Keratinocyte (primary cell): ENCODE data around the gene ANXA11. TPM values are rescaled to one million over a fixed set of nuclear protein-coding genes. Genes with fewer than 3 reads are reported as not detected.

Source experiments
- DNase-seq: peaks from one replicate; pipeline ENCODE4 v3.0.0-alpha.2; 2011; ENCODE audit warnings: low read depth, missing footprints, low spot score
- FAIRE-seq: peaks from 2 replicates; lab custom pipeline; 2011; peaks lifted over from hg19 to GRCh38; lab: Jason Lieb, UNC
- H2AFZ ChIP-seq: 2 replicates; pipeline ENCODE4 v1.6.0; 2012; ENCODE audit warnings: low read length, control low read depth, inconsistent platforms; ENCODE audit not compliant: control insufficient read depth
- H3K27ac ChIP-seq: 2 replicates; pipeline ENCODE4 v1.5.1; 2011; ENCODE audit warnings: low read length; ENCODE audit not compliant: control insufficient read depth, insufficient read depth
- H3K27me3 ChIP-seq: 3 replicates; pipeline ENCODE4 v1.6.0; 2011; ENCODE audit warnings: low read length; ENCODE audit not compliant: control insufficient read depth, insufficient read depth; ENCODE audit errors: extremely low read depth
- H3K36me3 ChIP-seq, 2 experiments: 2 replicates in 1 of 2; 3 replicates in 1 of 2; pipeline ENCODE4 v1.5.1; 2011; ENCODE audit warnings: low read length in 2 of 2, mild to moderate bottlenecking in 1 of 2; ENCODE audit not compliant: control insufficient read depth in 2 of 2, insufficient read depth in 2 of 2; ENCODE audit errors: extremely low read depth in 1 of 2
- H3K4me1 ChIP-seq: 3 replicates; pipeline ENCODE4 v1.5.1; 2011; ENCODE audit warnings: low read length; ENCODE audit not compliant: control insufficient read depth, insufficient read depth; ENCODE audit errors: extremely low read depth
- H3K4me2 ChIP-seq: 3 replicates; pipeline ENCODE4 v1.6.0; 2011; ENCODE audit warnings: low read depth, low read length; ENCODE audit not compliant: control insufficient read depth, insufficient read depth; ENCODE audit errors: extremely low read depth
- H3K4me3 ChIP-seq, 3 experiments: fragments of 200-600 bp in 1 of 3; sonication (generic) in 1 of 3; 2 replicates in 2 of 3; 3 replicates in 1 of 3; pipeline ENCODE4 v1.5.1; 2011 to 2016; ENCODE audit warnings: low read length in 3 of 3, mild to moderate bottlenecking in 3 of 3, control low read depth in 2 of 3, inconsistent platforms in 1 of 3, low read depth in 1 of 3, mixed read lengths in 1 of 3, mixed run types in 1 of 3, moderate library complexity in 1 of 3; ENCODE audit not compliant: control insufficient read depth in 2 of 3, insufficient read depth in 2 of 3; ENCODE audit errors: extremely low read depth in 1 of 3
- H3K79me2 ChIP-seq: 2 replicates; pipeline ENCODE4 v1.6.0; 2012; ENCODE audit warnings: low read length; ENCODE audit not compliant: control insufficient read depth, insufficient read depth
- H3K9ac ChIP-seq: 3 replicates; pipeline ENCODE4 v1.6.0; 2011; ENCODE audit warnings: low read length; ENCODE audit not compliant: control insufficient read depth, insufficient read depth; ENCODE audit errors: extremely low read depth
- H3K9me1 ChIP-seq: 3 replicates; pipeline ENCODE4 v1.6.0; 2011; ENCODE audit warnings: low read length; ENCODE audit not compliant: control insufficient read depth, insufficient read depth; ENCODE audit errors: extremely low read depth
- H3K9me3 ChIP-seq: 2 replicates; pipeline ENCODE4 v1.5.1; 2012; ENCODE audit warnings: low read depth, low read length; ENCODE audit not compliant: control insufficient read depth
- H4K20me1 ChIP-seq: 3 replicates; pipeline ENCODE4 v1.6.0; 2011; ENCODE audit warnings: low read length; ENCODE audit not compliant: control insufficient read depth, insufficient read depth; ENCODE audit errors: extremely low read depth
- CTCF ChIP-seq, 3 experiments: IDR thresholded peaks in 1 of 3; conservative IDR thresholded peaks in 1 of 3; optimal IDR thresholded peaks in 1 of 3; 2 replicates in 2 of 3; 3 replicates in 1 of 3; pipeline versions ENCODE3 to v1.5.1; 2011; ENCODE audit warnings: low read length in 3 of 3, mild to moderate bottlenecking in 3 of 3, moderate library complexity in 2 of 3, control low read depth in 1 of 3, inconsistent platforms in 1 of 3; ENCODE audit not compliant: insufficient read depth in 2 of 3; ENCODE audit errors: extremely low read depth in 1 of 3
- EZH2 ChIP-seq: IDR thresholded peaks from one replicate; pipeline ENCODE4 v1.6.1; 2012; ENCODE audit warnings: inconsistent platforms, mild to moderate bottlenecking, low read length, moderate library complexity
- dilution Hi-C: fragments of 300-500 bp; cut with MboI; formaldehyde crosslinking; loops from one replicate; pipeline ENCODE4 v1.7.0; 2020; ENCODE audit warnings: low sequenced_read_pairs; ENCODE audit not compliant: extremely low pct_ligation_motif_present
- polyA plus RNA-seq, 5 experiments: library from polyadenylated mRNA; depleted of rRNA in 3 of 5; stranded (reverse) in 3 of 5; stranded (forward) in 1 of 5; unstranded in 1 of 5; fragments of >200 nt; gene quantifications; 1 replicate in 1 of 5; 2 replicates in 3 of 5; 3 replicates in 1 of 5; pipeline versions ENCODE4 v1.2.1 to v1.2.3, GENCODE V29; 2011 to 2012; ENCODE audit warnings: missing spikeins in 2 of 5, low read depth in 1 of 5, low replicate concordance in 1 of 5

Gene ANXA11
- polyA plus RNA-seq, 1 donor (not counting 4 experiments of a cell fraction or from before 2014, with no cell fraction given) = 97.9 TPM

- Histone ChIP-seq H2AFZ (no peak overlapping the region), H3K4me2 (no peak overlapping the region), H3K9me1 (no peaks in the 10 kb centered on the region), H3K9me3 (no peaks in the 10 kb centered on the region), H3K4me3 (no peak overlapping the region), H3K4me1 (peaks cover 10% of the 10 kb centered on the region), H3K79me2 (no peaks in the 10 kb centered on the region), H3K36me3 (no peaks in the 10 kb centered on the region), H3K9ac (no peak overlapping the region), H4K20me1 (no peaks in the 10 kb centered on the region), H3K27ac (no peak overlapping the region), H3K27me3 (peaks cover 3% of the 10 kb centered on the region)
- dilution Hi-C loops = no loop called here
- no peak for DNase-seq
- FAIRE-seq = no peak
- TF ChIP-seq CTCF (optimal IDR thresholded peaks at IDR 0.05 in 1 of 3, IDR thresholded peaks at IDR 0.05 in 1 of 3, conservative IDR thresholded peaks at IDR 0.05 in 1 of 3; ENCODE audit: extremely low read depth in 1 of 3, insufficient read depth in 2 of 3, low read length in 3 of 3) (no peak), EZH2 (no peak)
These were observed 66.1 kb downstream of the ANXA11 start for GRCh38 chr10:80139265-80139664.

GRCh38 chr10:80137920-80138319, 67.4 kb downstream of the ANXA11 start:
- FAIRE-seq = no peak

More at GRCh38 chr10:80137920-80138319, 67.4 kb downstream of the ANXA11 start:
- H3K9me1 ChIP-seq = no peaks in the 10 kb centered on the region
- H3K9me3 ChIP-seq = no peaks in the 10 kb centered on the region
- H3K79me2 ChIP-seq = no peaks in the 10 kb centered on the region
- H3K9ac ChIP-seq = no peak overlapping the region
- H3K4me1 ChIP-seq = peaks cover 5% of the 10 kb centered on the region
- no peaks in the 10 kb centered on the region for H4K20me1 ChIP-seq
- no peak overlapping the region for H2AFZ ChIP-seq
- no peak overlapping the region for H3K27ac ChIP-seq
- dilution Hi-C loops = no loop called here
- no peak for TF ChIP-seq CTCF (optimal IDR thresholded peaks at IDR 0.05 in 1 of 3, IDR thresholded peaks at IDR 0.05 in 1 of 3, conservative IDR thresholded peaks at IDR 0.05 in 1 of 3; ENCODE audit: extremely low read depth in 1 of 3, insufficient read depth in 2 of 3, low read length in 3 of 3)
- no peak for TF ChIP-seq EZH2
- H3K36me3 ChIP-seq = no peaks in the 10 kb centered on the region
- no peak overlapping the region for H3K4me3 ChIP-seq
- no peak for DNase-seq
- H3K27me3 ChIP-seq = peaks cover 11% of the 10 kb centered on the region
- H3K4me2 ChIP-seq = no peak overlapping the region
